Measurements from ENCODE around the gene RHO.

DNA sequence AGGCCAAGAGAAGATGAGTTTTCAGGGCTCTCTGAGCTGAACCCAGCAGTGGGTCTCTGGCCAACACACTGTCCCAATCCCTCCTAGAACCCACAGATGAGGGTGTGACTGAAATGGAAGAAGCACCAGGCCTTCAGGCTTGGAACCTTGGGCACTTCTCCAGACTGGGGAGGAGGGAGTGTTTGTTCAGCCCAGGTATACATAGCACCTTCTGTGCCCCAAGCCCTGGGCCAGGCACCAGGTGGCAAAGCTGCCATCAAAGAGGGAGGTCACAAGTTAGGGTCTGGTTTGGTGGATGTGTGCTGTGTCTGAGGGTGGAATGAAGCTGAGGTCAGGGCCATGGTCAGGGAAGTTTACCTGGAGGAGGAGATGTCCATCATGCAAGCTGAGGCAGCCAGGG, 15.8 kb upstream of the RHO start:
- TF ChIP-seq EZH2 (IDR thresholded peaks at IDR 0.05; ENCODE audit: low read length, missing control alignments), result no peak
- TF ChIP-seq, protein P1, sequence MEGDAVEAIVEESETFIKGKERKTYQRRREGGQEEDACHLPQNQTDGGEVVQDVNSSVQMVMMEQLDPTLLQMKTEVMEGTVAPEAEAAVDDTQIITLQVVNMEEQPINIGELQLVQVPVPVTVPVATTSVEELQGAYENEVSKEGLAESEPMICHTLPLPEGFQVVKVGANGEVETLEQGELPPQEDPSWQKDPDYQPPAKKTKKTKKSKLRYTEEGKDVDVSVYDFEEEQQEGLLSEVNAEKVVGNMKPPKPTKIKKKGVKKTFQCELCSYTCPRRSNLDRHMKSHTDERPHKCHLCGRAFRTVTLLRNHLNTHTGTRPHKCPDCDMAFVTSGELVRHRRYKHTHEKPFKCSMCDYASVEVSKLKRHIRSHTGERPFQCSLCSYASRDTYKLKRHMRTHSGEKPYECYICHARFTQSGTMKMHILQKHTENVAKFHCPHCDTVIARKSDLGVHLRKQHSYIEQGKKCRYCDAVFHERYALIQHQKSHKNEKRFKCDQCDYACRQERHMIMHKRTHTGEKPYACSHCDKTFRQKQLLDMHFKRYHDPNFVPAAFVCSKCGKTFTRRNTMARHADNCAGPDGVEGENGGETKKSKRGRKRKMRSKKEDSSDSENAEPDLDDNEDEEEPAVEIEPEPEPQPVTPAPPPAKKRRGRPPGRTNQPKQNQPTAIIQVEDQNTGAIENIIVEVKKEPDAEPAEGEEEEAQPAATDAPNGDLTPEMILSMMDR (conservative IDR thresholded peaks at IDR 0.05 in 1 of 2, IDR thresholded peaks at IDR 0.05 in 1 of 2; ENCODE audit: low read depth in 1 of 2, low read length in 2 of 2), result no peak
